HAP-1 (cell line): ENCODE measurements around the gene VPS52.

Experiments used
- DNase-seq, 2 experiments: peaks; one replicate each; pipeline ENCODE4 v3.0.0-alpha.2; 2016 to 2020; ENCODE audit warnings: low spot score in 2 of 2
- H3K27me3 ChIP-seq: fragments of 250-450 bp; sonication (Bioruptor Pico); 2 replicates; pipeline ENCODE4 v1.5.1; 2020; ENCODE audit warnings: low read depth, mild to moderate bottlenecking, moderate library complexity
- H3K36me3 ChIP-seq: fragments of 250-450 bp; sonication (Bioruptor Pico); replicated peaks from 2 replicates; pipeline ENCODE4 v1.5.1; 2020; ENCODE audit warnings: mild to moderate bottlenecking
- H3K4me1 ChIP-seq: fragments of 250-450 bp; sonication (Bioruptor Pico); 2 replicates; pipeline ENCODE4 v1.5.1; 2020; ENCODE audit warnings: mild to moderate bottlenecking
- H3K4me3 ChIP-seq: fragments of 250-450 bp; sonication (Bioruptor Pico); 2 replicates; pipeline ENCODE4 v1.5.1; 2020; ENCODE audit warnings: mild to moderate bottlenecking, moderate library complexity
- H3K9me3 ChIP-seq: fragments of 250-450 bp; sonication (Bioruptor Pico); 2 replicates; pipeline ENCODE4 v1.5.1; 2020; ENCODE audit warnings: mild to moderate bottlenecking, moderate library complexity
- in situ Hi-C: fragments of 300-500 bp; cut with MboI; formaldehyde crosslinking; loops from 3 replicates; pipeline ENCODE4 v1.14.3; 2020; ENCODE audit warnings: low sequenced_read_pairs, inconsistent platforms, mixed read lengths

VPS52 gene

GRCh38 chr6:33313709-33314514, 42.2 kb upstream of the VPS52 start, which contains the start of gene TAPBP:
Gene TAPBP, minus strand, starts transcription at chr6:33314078. Its CDS starts 37 bp downstream, at chr6:33314041.
- H3K9me3 ChIP-seq: no peaks in the 10 kb centered on the region
- H3K36me3 ChIP-seq: peaks cover 7% of the 10 kb centered on the region
- peaks cover 19% of the 10 kb centered on the region for H3K4me1 ChIP-seq
- peak within 1 kb of the TSS; percentile 73 for H3K4me3 ChIP-seq
- no peaks in the 10 kb centered on the region for H3K27me3 ChIP-seq
- peak; percentile 38 to 63 for DNase-seq
- in situ Hi-C loops: no loop called here

GRCh38 chr6:33313105-33313708, 41.5 kb upstream of the VPS52 start:
- Histone ChIP-seq H3K27me3 (no peaks in the 10 kb centered on the region), H3K4me1 (peaks cover 13% of the 10 kb centered on the region), H3K36me3 (0 out of 2 replicates have a peak, but pooled peaks cover 3% of the 10 kb centered on the region), H3K4me3 (peak overlapping the region; percentile 73), H3K9me3 (no peaks in the 10 kb centered on the region)
- peak in 1 of 2 experiments; percentile 63 for DNase-seq
- in situ Hi-C loops: no loop called here

- Histone ChIP-seq H3K4me1 (peaks cover 13% of the 10 kb centered on the region), H3K36me3 (0 out of 2 replicates have a peak, but pooled peaks cover 3% of the 10 kb centered on the region), H3K27me3 (no peaks in the 10 kb centered on the region), H3K9me3 (no peaks in the 10 kb centered on the region), H3K4me3 (peak overlapping the region; percentile 73)
- in situ Hi-C loops: no loop called here
- peak; percentile 80 to 91 for DNase-seq
These were observed 40.9 kb upstream of the VPS52 start for GRCh38 chr6:33312361-33313104.

- Histone ChIP-seq H3K9me3 (no peaks in the 10 kb centered on the region), H3K36me3 (no peaks in the 10 kb centered on the region; the same call in 1 of the 2 replicates), H3K4me3 (no peak overlapping the region)
These were observed 34.7 kb upstream of the VPS52 start for GRCh38 chr6:33306356-33306755.

GRCh38 chr6:33305052-33305451, 33.4 kb upstream of the VPS52 start:
- no peaks in the 10 kb centered on the region; the same call in 1 of the 2 replicates for H3K4me1 ChIP-seq
- H3K36me3 ChIP-seq: no peaks in the 10 kb centered on the region; the same call in 1 of the 2 replicates
- in situ Hi-C loops: no loop called here
- no peaks in the 10 kb centered on the region for H3K27me3 ChIP-seq
- H3K4me3 ChIP-seq: no peak overlapping the region
- no peaks in the 10 kb centered on the region for H3K9me3 ChIP-seq
- no peak for DNase-seq

More at GRCh38 chr6:33306356-33306755, 34.7 kb upstream of the VPS52 start:
- no peaks in the 10 kb centered on the region for H3K4me1 ChIP-seq
- no peaks in the 10 kb centered on the region for H3K27me3 ChIP-seq
- in situ Hi-C loops: no loop called here
- DNase-seq: no peak

- Histone ChIP-seq H3K4me3 (no peak overlapping the region), H3K9me3 (no peaks in the 10 kb centered on the region), H3K4me1 (no peaks in the 10 kb centered on the region; the same call in 1 of the 2 replicates), H3K27me3 (no peaks in the 10 kb centered on the region), H3K36me3 (peaks cover 4% of the 10 kb centered on the region)
- in situ Hi-C loops: no loop called here
- no peak for DNase-seq
These were observed 32.5 kb upstream of the VPS52 start for GRCh38 chr6:33304216-33304615.

GRCh38 chr6:33301877-33302276, 30.2 kb upstream of the VPS52 start:
- in situ Hi-C loops: no loop called here
- no peak for DNase-seq
- Histone ChIP-seq H3K4me1 (peaks cover 4% of the 10 kb centered on the region), H3K36me3 (peaks cover 4% of the 10 kb centered on the region), H3K27me3 (no peaks in the 10 kb centered on the region), H3K9me3 (no peaks in the 10 kb centered on the region), H3K4me3 (no peak overlapping the region)

- peaks cover 7% of the 10 kb centered on the region for H3K36me3 ChIP-seq
- peak; percentile 83 to 96 for DNase-seq
- in situ Hi-C loops: no loop called here
- peak overlapping the region; percentile 85 for H3K4me3 ChIP-seq
- peaks cover 4% of the 10 kb centered on the region for H3K4me1 ChIP-seq
- H3K27me3 ChIP-seq: no peaks in the 10 kb centered on the region
- no peaks in the 10 kb centered on the region for H3K9me3 ChIP-seq
These were observed 27.7 kb upstream of the VPS52 start for GRCh38 chr6:33299237-33299944.

- no peaks in the 10 kb centered on the region for H3K9me3 ChIP-seq
- in situ Hi-C loops: no loop called here
- peaks cover 7% of the 10 kb centered on the region for H3K36me3 ChIP-seq
- H3K4me1 ChIP-seq: peaks cover 4% of the 10 kb centered on the region
- DNase-seq: no peak
- H3K4me3 ChIP-seq: peak within 1 kb of the TSS; percentile 85
- H3K27me3 ChIP-seq: no peaks in the 10 kb centered on the region
These were observed 27.1 kb upstream of the VPS52 start, which contains the start of gene RGL2 for GRCh38 chr6:33298773-33299236. Gene RGL2, minus strand, starts transcription at chr6:33298942. Its CDS starts 332 bp downstream, at chr6:33298610.

GRCh38 chr6:33297956-33298772, 26.5 kb upstream of the VPS52 start:
- H3K9me3 ChIP-seq: no peaks in the 10 kb centered on the region
- DNase-seq: peak; percentile 52 to 85
- in situ Hi-C loops: no loop called here
- no peaks in the 10 kb centered on the region for H3K27me3 ChIP-seq
- H3K36me3 ChIP-seq: peaks cover 7% of the 10 kb centered on the region
- H3K4me1 ChIP-seq: peaks cover 4% of the 10 kb centered on the region
- H3K4me3 ChIP-seq: peak overlapping the region; percentile 85

- in situ Hi-C loops: no loop called here
- peak overlapping the region; percentile 85 for H3K4me3 ChIP-seq
- peak in 1 of 2 experiments; percentile 68 for DNase-seq
- no peaks in the 10 kb centered on the region for H3K9me3 ChIP-seq
- peaks cover 4% of the 10 kb centered on the region for H3K4me1 ChIP-seq
- H3K36me3 ChIP-seq: peaks cover 7% of the 10 kb centered on the region
- no peaks in the 10 kb centered on the region for H3K27me3 ChIP-seq
These were observed 25.8 kb upstream of the VPS52 start for GRCh38 chr6:33297406-33297955.

- in situ Hi-C loops: no loop called here
- Histone ChIP-seq H3K36me3 (peaks cover 8% of the 10 kb centered on the region), H3K4me3 (peak overlapping the region; percentile 85)
These were observed 25.2 kb upstream of the VPS52 start for GRCh38 chr6:33296797-33297405.

More at GRCh38 chr6:33296797-33297405, 25.2 kb upstream of the VPS52 start:
- no peaks in the 10 kb centered on the region for H3K9me3 ChIP-seq
- no peaks in the 10 kb centered on the region for H3K27me3 ChIP-seq
- no peak for DNase-seq
- H3K4me1 ChIP-seq: peaks cover 4% of the 10 kb centered on the region
